Left colon (tissue), 2 donors: Measurements from ENCODE around the gene UBE4B. TPM values are rescaled to one million over a fixed set of nuclear protein-coding genes. Genes with fewer than 3 reads are reported as not detected.
A peak's percentile ranks its signal among the peaks of the same experiment; 100 is the strongest.
"Not testable (repeated sequence)": the region's sequence is repeated elsewhere in the genome, so short reads cannot be mapped to it uniquely, and the experiment has no call there.

Experiments
- ATAC-seq: fragments of 200-7000 bp; cut with Tn5 transposase; one replicate; pipeline ENCODE4 v1.9.1; 2020; ENCODE audit warnings: mild to moderate bottlenecking, moderate library complexity
- DNase-seq, 2 donors: peaks; one replicate each; pipeline ENCODE4 v3.0.0-alpha.2; 2020
- intact Hi-C, 2 donors: fragments of 100-400 bp; cut with DNase I in 1 of 2; cut with micrococcal nuclease in 1 of 2; formaldehyde crosslinking; loops; one replicate each; pipeline versions ENCODE4 v1.11.2 to v1.14.0; 2022; cut with DNase I, micrococcal nuclease
- long read RNA-seq: library from polyadenylated mRNA; unstranded; transcript quantifications from one replicate; pipeline ENCODE4 v2.0.0, GENCODE V29; 2021
- total RNA-seq, 2 donors: library from RNA; stranded (reverse); fragmentation: NEBNext Ultra II Directional; extraction: Animal tissue kit (Norgen Biotek cat#: 25700); gene quantifications; one replicate each; pipeline ENCODE4 v1.2.1, GENCODE V29; 2021
- donor health status: DM: no; HTN: no; CAD: no.
- donor health status: DM: yes; HTN: yes; CAD: no.

The UBE4B gene
- 10 to 100 TPM; 32.3 to 36.5 TPM for total RNA-seq
- long read RNA-seq, full-length matches to known transcripts = 1 of 15 reads
- long read RNA-seq, partial matches to known transcripts = 9 of 15 reads
- long read RNA-seq, other reads (novel, unspliced or antisense) = 5 of 15 reads

- ATAC-seq (peak; percentile 96), DNase-seq (peak; percentile 96 to 99)
- intact Hi-C loops = no loop called here
Measured at GRCh38 chr1:10032590-10033358, at the start of gene UBE4B. Gene UBE4B, plus strand, starts transcription at chr1:10032958. Its CDS starts 713 bp downstream, at chr1:10033671.

DNA sequence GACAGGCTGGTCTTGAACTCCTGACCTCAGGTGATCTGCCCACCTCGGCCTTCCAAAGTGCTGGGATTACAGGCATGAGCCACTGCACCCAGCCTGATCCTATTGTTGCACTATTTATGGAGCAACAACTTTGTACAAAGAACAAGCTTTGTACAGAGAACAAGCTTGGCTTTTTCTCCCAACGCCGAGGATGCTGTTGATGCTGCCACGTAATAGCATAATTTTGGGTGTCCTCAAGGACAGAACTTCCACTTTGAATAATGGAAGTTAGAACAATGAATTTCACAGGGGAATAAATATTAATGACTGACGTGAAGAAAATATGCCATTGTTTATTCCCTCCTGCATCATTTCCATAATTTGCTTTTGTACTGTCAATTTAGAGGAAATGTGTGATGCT, 48.5 kb upstream of the UBE4B start:
- intact Hi-C loops = no loop called here
- DNase-seq = no peak
- no peak for ATAC-seq

- intact Hi-C loops = no loop called here
- DNase-seq (no peak), ATAC-seq (no peak)
Measured at GRCh38 chr1:9985001-9985400, 47.8 kb upstream of the UBE4B start.

DNA sequence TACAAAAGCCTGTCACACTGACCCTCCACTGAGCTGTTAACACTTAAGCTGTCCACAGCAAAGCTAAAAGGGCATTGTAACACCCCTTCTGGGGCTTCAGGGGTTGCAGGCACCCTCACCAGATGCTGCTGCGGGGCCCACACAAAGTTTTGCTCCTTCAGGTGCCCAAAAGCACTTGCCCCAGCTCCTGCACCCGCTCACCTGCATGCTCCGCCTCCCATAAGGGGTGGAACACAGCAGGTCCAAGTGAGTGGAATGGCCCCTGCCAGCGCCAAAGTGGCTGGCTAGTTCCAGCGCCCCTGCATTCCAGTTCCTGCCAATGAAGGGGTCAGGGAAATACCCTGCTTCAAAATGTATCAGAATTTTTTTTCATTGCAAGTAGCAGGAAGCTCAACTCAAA, 43.0 kb upstream of the UBE4B start:
- DNase-seq = no peak
- peak; percentile 8 for ATAC-seq
- intact Hi-C loops = no loop called here

DNA sequence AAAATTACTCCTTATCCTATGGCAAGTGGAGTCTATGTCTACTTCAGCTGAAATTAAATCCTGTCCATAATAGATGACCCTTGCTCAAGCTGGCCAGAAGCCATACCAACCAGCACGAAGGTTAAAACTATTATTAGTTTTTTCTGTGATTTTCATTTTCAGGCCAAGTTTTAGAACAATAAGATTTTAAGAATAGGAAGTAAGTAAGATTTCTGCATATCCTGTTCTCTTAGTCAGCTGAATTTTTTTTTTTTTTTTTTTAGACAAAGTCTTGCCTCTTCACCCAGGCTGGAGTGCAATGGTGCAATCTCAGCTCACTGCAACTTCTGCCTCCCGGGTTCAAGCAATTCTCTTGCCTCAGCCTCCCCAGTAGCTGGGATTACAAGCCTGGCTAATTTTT, 41.8 kb upstream of the UBE4B start:
- DNase-seq = no peak
- intact Hi-C loops = no loop called here
- no peak for ATAC-seq

DNA sequence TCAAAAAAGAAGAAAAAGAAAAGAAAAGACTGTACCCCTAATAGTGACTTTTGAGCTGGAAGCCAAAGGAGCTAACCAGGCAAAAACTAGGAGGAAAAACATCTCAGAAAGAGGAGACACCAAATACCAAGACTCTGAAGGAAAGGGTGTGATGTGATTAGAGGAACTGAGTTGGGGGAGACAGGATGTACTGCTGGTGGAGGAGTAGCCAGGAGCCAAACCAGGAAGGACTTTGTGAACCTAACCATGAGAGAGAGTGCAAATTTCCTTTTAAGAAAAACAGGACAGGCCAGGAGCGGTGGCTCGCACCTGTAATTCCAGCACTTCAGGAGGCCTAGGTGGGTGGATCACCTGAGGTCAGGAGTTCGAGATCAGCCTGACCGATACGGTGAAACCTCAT, 39.8 kb upstream of the UBE4B start:
- ATAC-seq (no peak), DNase-seq (no peak)
- intact Hi-C loops = no loop called here

- intact Hi-C loops = no loop called here
- ATAC-seq (no peak), DNase-seq (no peak)
Measured at GRCh38 chr1:9993561-9994075, 39.1 kb upstream of the UBE4B start.

DNA sequence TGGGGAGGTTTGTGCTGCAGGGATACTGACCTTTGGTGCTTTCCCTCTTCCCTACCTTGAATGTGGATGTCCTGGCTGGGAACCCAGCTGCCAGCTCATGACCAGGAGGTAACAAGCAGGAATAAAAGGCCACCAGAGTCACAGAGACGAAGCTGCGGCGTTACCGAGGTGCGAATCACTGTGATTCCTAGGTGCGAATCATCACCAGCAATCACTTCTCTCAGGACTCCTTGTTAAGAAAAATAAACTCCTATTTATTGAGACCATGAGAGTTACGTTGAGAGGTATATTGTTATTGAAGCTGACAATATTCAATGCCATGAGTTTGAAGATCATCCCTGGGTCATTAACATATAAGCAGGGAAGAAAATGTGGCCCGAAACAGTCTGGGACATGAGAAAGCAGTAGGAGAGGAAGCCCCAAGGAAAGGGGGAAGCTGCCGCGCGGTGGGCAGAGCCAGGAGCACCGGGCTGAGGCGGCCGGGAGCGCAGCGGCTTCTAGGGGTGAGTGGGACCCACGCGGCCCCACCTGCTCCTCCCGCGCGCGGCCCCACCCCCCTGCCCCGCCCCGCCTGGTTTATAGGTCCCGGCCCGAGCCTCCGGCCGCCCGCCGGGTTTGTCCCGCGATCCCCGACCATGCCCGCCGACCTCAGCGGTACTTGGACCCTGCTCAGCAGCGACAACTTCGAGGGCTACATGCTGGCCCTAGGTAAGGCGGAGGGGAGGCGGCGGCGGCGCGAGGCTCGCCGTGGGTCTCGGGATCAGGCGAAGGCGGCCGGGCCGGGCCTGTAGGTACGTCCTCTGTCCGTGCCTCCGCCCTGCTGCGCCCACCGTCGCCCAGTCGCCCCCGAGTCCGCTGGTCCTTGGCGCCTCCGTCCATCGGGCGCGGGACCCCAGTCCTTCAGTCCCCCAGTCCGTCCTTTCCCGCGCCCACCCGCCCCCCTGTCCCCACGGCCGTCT, 35.9 kb upstream of the UBE4B start, which contains the start of gene RBP7:
RBP7 (plus strand) TSS at position 605 of the 959 bp plus-strand sequence; CDS start at position 636, 31 bp downstream.
- DNase-seq (peak in 1 of 2 donors; percentile 27), ATAC-seq (peak; percentile 71)
- intact Hi-C loops = no loop called here

DNA sequence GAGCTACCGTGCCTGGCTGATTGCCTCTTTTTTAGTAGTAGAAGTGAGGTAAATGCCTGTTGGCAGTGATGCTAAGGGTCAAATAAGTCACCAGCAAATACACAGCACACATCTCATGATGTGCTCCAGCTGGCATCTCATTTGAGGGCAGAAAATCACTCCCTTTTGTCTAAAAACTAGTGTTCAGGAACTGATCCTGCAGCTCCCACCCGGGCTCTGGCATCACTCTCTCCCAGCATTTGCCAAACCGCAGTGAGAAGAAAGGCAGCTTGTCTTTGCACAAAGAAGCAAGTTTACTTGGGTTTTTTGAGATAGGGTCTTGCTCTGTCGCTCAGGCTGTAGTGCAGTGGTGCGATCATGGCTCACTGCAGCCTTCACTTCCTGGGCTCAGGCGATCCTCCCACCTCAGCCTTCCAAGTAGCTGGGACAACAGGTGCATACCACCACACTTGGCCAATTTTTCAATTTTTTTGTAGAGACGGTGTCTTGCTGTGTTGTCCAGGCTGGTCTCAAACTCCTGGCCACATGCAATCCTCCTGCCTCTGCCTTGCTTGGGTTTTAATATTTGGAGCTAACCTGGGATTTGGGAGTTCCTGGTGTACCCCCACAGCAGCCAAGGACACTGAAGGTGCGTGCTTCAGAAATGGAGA, 31.6 kb upstream of the UBE4B start:
- no peak for DNase-seq
- ATAC-seq = no peak
- intact Hi-C loops = no loop called here

DNA sequence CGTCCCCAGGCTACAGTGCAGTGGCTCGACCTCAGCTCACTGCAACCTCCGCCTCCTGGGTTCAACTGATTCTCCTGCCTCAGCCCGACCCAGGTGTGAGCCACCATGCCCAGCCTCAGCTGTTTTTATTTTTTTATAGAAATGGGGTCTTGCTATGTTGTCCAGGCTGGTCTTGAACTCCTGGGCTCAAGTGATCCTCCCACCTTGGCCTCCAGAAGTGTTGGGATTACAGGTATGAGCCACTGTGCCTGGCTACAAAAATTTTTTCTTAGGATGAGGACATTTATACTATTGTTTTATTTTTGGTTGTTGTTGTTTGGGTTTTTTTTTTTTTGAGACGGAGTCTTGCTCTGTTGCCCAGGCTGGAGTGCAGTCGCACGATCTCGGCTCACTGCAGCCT, 27.5 kb upstream of the UBE4B start:
- DNase-seq, ATAC-seq, intact Hi-C loops: not testable (repeated sequence)

DNA sequence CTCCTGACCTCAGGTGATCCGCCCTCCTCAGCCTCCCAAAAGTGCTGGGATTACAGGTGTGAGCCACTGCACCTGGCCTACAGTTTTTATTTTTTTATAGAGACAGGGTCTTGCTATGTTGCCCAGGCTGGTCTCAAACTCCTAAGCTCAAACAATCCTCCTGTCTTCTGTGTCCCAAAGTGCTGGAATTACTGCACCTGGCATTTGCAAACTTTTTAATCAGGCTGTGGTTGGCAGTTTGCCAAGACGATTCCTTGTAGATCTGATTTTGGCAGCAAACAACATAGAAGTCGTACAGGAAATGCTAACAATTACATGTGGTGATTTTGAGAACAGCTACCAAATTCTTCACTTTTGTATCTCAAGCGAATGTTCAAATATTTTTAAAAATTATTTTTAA, 25.6 kb upstream of the UBE4B start:
- no peak for DNase-seq
- intact Hi-C loops = no loop called here
- ATAC-seq = no peak

GRCh38 chr1:10014016-10014415, 18.7 kb upstream of the UBE4B start:
- intact Hi-C loops = no loop called here
- ATAC-seq (no peak), DNase-seq (no peak)

GRCh38 chr1:10019561-10019960, 13.2 kb upstream of the UBE4B start:
- DNase-seq = no peak
- intact Hi-C loops = no loop called here
- ATAC-seq = no peak

GRCh38 chr1:10020086-10020485, 12.7 kb upstream of the UBE4B start:
- ATAC-seq (no peak), DNase-seq (no peak)
- intact Hi-C loops = loop anchor here in 1 of 2 donors (10.0 kb wide), 1 partner anchor 65 kb away; no protein-coding TSS in a partner anchor

DNA sequence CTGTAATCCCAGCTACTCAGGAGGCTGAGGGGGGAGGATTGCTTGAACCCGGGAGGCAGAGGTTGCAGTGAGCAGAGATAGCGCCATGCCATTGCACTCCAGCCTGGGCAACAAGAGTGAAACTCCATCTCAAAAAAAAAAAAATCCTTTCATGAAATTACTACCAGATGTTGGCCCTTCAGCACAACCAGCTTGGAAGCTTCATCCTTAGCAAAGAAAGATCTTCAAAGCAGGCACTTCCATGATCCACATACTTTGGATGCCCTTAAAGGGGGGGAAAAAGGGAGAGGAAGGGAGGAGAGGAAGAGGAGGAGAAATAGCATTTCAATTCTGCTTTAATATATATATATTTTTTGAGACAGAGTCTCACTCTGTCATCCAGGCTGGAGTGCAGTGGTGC, 12.1 kb upstream of the UBE4B start:
- DNase-seq, ATAC-seq: not testable (repeated sequence)
- intact Hi-C loops = loop anchor here in 1 of 2 donors (10.0 kb wide), 1 partner anchor 66 kb away; no protein-coding TSS in a partner anchor

GRCh38 chr1:10021992-10022391, 10.8 kb upstream of the UBE4B start:
- ATAC-seq, DNase-seq: not testable (repeated sequence)
- intact Hi-C loops = loop anchor here in 1 of 2 donors (10.0 kb wide), 1 partner anchor 67 kb away; no protein-coding TSS in a partner anchor

- ATAC-seq (no peak), DNase-seq (no peak)
- intact Hi-C loops = loop anchor here in 1 of 2 donors (10.0 kb wide), 1 partner anchor 68 kb away; no protein-coding TSS in a partner anchor
Measured at GRCh38 chr1:10022656-10023055, 10.1 kb upstream of the UBE4B start.

DNA sequence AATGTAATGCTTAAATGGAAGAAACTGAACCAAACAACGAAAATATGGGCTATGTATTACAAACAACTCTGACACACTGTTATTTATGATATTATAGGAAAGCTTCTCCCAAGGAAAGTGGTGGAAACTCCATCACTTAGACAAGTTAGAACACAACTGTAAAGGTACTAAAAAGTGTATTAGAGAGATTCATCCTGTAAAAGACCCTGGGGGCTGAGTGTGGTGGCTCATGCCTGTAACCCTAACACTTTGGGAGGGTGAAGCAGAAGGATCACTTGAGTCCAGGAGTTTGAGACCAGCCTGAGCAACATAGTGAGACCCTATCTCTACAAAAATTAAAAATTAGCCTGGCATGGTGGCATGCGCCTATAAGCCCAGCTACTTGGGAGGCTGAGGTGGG, 7.4 kb upstream of the UBE4B start:
- intact Hi-C loops = loop anchor here in 1 of 2 donors (10.0 kb wide), 1 partner anchor 71 kb away; no protein-coding TSS in a partner anchor
- DNase-seq (no peak), ATAC-seq (no peak)
